GM10266 (cell line): ENCODE data around the gene NEU3.
"Not testable (repeated sequence)": the region's sequence is repeated elsewhere in the genome, so short reads cannot be mapped to it uniquely, and the experiment has no call there.

Source experiments
- DNase-seq: peaks from one replicate; pipeline ENCODE4 v3.0.0; 2012; ENCODE audit errors: extremely low spot score
- TF ChIP-seq, protein P1 (sequence below): IDR thresholded peaks from 2 replicates; pipeline ENCODE4 v1.5.1; 2012; ENCODE audit warnings: mild to moderate bottlenecking, low read depth; ENCODE audit not compliant: control insufficient read depth, insufficient read depth; ENCODE audit errors: missing control alignments

NEU3 gene

DNA sequence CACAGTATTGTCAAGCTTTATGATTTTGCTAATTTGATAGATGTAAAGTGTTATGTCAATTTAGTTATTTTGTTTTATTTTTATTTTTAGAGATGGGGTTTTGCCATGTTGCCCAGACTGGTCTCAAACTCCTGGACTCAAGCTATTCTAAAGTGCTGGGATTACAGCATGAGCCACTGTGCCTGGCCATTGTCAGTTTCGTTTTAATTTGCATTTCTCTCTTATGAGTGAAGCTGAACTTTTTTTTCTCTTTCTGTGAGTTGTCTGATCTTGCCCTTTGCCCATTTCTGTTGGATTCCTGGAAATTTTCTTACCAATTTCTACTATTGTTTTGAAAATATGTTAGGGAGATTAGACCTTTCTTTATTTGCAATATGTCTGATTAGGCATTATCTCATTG lies 15.5 kb downstream of the NEU3 start:
- TF ChIP-seq, protein P1, sequence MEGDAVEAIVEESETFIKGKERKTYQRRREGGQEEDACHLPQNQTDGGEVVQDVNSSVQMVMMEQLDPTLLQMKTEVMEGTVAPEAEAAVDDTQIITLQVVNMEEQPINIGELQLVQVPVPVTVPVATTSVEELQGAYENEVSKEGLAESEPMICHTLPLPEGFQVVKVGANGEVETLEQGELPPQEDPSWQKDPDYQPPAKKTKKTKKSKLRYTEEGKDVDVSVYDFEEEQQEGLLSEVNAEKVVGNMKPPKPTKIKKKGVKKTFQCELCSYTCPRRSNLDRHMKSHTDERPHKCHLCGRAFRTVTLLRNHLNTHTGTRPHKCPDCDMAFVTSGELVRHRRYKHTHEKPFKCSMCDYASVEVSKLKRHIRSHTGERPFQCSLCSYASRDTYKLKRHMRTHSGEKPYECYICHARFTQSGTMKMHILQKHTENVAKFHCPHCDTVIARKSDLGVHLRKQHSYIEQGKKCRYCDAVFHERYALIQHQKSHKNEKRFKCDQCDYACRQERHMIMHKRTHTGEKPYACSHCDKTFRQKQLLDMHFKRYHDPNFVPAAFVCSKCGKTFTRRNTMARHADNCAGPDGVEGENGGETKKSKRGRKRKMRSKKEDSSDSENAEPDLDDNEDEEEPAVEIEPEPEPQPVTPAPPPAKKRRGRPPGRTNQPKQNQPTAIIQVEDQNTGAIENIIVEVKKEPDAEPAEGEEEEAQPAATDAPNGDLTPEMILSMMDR: no peak
- DNase-seq: no peak

DNA sequence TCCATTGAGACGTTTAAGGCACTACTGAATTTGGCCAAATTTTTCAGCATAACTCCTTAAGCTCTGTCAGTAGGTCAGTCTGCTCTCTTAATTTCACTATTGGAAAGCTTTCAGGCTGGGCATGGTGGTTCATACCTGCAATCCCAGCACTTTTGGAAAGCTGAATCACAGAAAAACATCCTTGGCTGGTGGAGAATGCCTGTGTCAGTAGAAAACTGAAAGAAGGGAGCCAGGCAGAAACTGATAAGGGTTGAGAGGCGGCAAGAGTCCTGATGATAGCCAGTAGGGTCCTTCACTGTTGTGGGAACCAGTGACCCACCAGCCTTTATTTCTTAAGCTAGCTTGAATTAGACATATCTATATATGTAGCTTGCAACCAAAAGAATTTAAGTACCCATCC lies 22.6 kb downstream of the NEU3 start:
- DNase-seq: no peak
- TF ChIP-seq, protein P1: no peak

DNA sequence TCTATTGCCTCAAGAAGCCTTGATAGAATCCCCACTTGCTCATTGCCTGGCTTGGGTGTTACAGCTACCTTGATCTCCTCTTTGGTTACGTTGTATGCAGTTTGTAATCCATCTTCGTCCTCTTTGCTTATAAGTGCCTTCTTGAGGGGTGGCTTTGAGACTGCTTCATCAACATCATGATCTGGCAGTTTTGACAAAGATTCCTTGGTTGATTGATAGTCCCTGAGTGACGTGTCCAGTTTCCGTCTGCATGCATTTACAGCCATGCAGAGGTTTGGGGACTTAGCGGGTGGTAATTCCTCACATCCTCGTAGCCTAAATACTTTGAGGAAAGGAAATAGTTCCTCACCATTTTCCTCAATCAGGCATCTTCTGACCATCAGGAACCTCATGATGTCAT lies 23.1 kb downstream of the NEU3 start:
- TF ChIP-seq, protein P1: no peak
- DNase-seq: no peak

DNA sequence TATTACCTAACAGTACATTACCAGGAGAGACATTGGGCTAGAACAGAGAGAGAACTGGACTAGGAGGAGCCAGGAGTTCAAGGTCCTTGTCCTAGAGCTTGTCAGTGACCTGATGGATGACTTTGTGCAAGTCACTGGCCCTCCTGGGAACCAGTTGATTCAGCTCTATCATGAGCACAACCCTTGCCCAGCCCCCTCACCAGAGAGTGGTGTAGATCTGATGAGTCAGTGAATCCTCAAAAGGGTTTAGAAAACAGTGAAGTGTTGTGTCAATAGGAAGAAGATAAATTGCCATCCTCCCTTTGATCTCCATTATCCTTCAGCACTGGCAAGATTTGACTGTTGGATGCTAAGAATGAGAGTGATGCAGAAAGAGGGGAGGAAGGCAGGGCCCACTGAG lies 24.3 kb downstream of the NEU3 start:
- no peak for DNase-seq
- TF ChIP-seq, protein P1: no peak

DNA sequence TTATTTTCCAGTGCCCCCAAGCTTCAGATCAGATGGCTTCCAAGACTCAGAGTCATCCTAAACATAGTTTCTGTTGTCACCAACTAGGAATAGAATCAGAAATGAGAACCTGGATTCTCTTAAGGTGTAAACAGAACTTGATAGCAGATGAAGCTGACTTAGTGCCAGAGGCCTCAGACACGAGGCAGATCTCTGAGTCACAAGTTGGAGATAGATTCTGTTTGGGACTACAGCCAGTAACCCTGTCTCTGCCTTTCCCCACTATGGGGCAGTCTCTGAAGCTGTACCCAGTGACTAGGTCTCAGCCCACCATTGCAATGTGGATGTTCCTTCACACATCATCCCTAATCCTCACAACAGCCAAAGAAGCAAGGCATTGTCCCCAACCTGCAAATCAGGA lies 25.4 kb downstream of the NEU3 start:
- TF ChIP-seq, protein P1: no peak
- DNase-seq: no peak

DNA sequence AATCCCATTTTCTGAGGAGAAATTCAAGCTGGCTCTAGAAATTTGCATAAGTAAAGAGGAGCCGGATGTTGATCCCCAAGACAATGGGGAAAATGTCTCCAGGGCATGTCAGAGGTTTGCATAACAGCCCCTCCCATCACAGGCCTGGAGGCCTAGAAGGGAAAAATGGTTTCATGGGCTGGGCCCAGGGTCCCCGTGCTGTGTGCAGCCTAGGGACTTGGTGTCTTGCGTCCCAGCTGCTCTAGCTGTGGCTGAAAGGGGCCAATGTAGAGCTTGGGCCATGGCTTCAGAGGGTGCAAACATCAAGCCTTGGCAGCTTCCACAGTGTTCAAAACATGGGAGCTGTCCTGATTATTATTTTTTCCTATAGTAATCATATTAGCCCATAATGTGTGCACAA lies 30.5 kb downstream of the NEU3 start:
- DNase-seq: not testable (repeated sequence)

DNA sequence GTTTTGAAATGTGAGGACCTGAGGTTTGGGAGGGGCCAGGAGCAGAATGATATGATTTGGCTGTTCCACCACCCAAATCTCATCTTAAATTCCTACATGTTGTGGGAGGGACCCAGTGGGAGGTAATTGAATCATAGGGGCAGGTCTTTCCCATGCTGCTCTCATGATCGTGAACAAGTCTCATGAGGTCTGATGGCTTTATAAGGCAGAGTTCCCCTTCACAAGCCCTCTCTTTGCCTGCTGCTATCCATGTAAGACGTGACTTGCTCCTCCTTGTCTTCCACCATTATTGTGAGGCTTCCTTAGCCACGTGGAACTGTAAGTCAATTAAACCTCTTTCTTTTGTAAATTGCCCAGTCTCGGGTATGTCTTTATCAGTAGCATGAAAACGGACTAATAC lies 31.6 kb downstream of the NEU3 start:
- DNase-seq: not testable (repeated sequence)

DNA sequence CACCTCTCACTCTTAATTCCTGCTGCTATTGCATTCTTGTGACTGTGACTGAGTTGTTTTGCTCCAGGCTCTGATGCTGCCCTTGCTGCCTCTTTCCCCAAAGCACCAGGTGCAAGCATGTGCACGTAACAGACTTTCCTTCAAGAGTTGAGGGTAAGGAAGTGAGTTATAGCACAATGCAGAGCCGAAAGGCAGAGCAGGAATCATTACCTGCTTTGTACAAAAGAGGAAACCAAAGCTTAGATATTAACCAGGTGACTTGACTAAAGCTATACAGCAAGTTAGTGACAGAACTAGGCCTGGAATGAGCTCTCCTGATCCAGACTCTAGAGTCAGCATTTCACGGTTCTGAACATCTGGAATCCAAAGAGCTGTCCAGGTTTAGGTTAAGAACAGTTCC lies 33.6 kb downstream of the NEU3 start:
- TF ChIP-seq, protein P1: no peak
- no peak for DNase-seq
